ENCODE results near the gene C6orf163. TPM values are rescaled to one million over a fixed set of nuclear protein-coding genes. Genes with fewer than 3 reads are reported as not detected.

The C6orf163 gene
- total and polyA plus RNA-seq, 10 of the 15 experiments (the other 5 are each of a cell fraction or from before 2014, with no cell fraction given), result 0.56 to 3.7 (median 1.2) TPM

GRCh38 chr6:87378947-87379346 lies 34.3 kb downstream of the C6orf163 start:
- Histone ChIP-seq H3K4me1 (ENCODE audit: control insufficient read depth, insufficient read depth, low read length) (no peaks in the 10 kb centered on the region), H3K4me3 (no peak overlapping the region), H3K4me2 (ENCODE audit: control insufficient read depth, insufficient read depth) (0 out of 2 replicates have a peak overlapping the region, but pooled peaks have one; percentile 25), H2AFZ (ENCODE audit: control insufficient read depth, low read depth, low read length) (peak overlapping the region; percentile 67), H3K36me3 (ENCODE audit: control insufficient read depth in 2 of 2, insufficient read depth in 2 of 2, low read length in 1 of 2) (no peaks in the 10 kb centered on the region), H3K27ac (ENCODE audit: control insufficient read depth, insufficient read depth) (no peak overlapping the region), H4K20me1 (ENCODE audit: control insufficient read depth, insufficient read depth) (no peaks in the 10 kb centered on the region), H3K79me2 (ENCODE audit: control insufficient read depth, insufficient read depth, low read length) (no peaks in the 10 kb centered on the region), H3K27me3 (replicated peaks in 1 of 2; ENCODE audit: control insufficient read depth in 2 of 2, insufficient read depth in 2 of 2, low read length in 1 of 2) (no peaks in the 10 kb centered on the region), H3K9me3 (replicated peaks; ENCODE audit: control insufficient read depth, insufficient read depth, low read length) (no peaks in the 10 kb centered on the region), H3K9ac (ENCODE audit: control insufficient read depth, insufficient read depth, low read length) (no peak overlapping the region)
- SMC1A ChIA-PET (ENCODE audit: uncharacterized antibody, unreplicated experiment), result interaction anchor here (0.7 kb wide), 1 partner anchor 1169 kb away, joined by 3 read pairs; no protein-coding TSS in a partner anchor
- FAIRE-seq, result no peak
- no peak; the same call in 2 of the 3 replicates for ATAC-seq
- no TSS peak for BruUV-seq (replicated peaks)
- no peak for TF ChIP-seq SP1 (IDR thresholded peaks at IDR 0.05; ENCODE audit: low read depth, low read length)
- no peak for TF ChIP-seq BMI1 (IDR thresholded peaks at IDR 0.05; ENCODE audit: borderline replicate concordance)
- no peak for TF ChIP-seq NFXL1 (IDR thresholded peaks at IDR 0.05; ENCODE audit: borderline replicate concordance)
- TF ChIP-seq, protein P1, sequence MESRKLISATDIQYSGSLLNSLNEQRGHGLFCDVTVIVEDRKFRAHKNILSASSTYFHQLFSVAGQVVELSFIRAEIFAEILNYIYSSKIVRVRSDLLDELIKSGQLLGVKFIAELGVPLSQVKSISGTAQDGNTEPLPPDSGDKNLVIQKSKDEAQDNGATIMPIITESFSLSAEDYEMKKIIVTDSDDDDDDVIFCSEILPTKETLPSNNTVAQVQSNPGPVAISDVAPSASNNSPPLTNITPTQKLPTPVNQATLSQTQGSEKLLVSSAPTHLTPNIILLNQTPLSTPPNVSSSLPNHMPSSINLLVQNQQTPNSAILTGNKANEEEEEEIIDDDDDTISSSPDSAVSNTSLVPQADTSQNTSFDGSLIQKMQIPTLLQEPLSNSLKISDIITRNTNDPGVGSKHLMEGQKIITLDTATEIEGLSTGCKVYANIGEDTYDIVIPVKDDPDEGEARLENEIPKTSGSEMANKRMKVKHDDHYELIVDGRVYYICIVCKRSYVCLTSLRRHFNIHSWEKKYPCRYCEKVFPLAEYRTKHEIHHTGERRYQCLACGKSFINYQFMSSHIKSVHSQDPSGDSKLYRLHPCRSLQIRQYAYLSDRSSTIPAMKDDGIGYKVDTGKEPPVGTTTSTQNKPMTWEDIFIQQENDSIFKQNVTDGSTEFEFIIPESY (IDR thresholded peaks at IDR 0.05), result no peak
- no peak for TF ChIP-seq EGR1 (IDR thresholded peaks at IDR 0.05; ENCODE audit: borderline replicate concordance in 1 of 2, low read depth in 2 of 2, low read length in 2 of 2)
- no peak for TF ChIP-seq IRF3 (IDR thresholded peaks at IDR 0.05)
- TF ChIP-seq, protein P2, sequence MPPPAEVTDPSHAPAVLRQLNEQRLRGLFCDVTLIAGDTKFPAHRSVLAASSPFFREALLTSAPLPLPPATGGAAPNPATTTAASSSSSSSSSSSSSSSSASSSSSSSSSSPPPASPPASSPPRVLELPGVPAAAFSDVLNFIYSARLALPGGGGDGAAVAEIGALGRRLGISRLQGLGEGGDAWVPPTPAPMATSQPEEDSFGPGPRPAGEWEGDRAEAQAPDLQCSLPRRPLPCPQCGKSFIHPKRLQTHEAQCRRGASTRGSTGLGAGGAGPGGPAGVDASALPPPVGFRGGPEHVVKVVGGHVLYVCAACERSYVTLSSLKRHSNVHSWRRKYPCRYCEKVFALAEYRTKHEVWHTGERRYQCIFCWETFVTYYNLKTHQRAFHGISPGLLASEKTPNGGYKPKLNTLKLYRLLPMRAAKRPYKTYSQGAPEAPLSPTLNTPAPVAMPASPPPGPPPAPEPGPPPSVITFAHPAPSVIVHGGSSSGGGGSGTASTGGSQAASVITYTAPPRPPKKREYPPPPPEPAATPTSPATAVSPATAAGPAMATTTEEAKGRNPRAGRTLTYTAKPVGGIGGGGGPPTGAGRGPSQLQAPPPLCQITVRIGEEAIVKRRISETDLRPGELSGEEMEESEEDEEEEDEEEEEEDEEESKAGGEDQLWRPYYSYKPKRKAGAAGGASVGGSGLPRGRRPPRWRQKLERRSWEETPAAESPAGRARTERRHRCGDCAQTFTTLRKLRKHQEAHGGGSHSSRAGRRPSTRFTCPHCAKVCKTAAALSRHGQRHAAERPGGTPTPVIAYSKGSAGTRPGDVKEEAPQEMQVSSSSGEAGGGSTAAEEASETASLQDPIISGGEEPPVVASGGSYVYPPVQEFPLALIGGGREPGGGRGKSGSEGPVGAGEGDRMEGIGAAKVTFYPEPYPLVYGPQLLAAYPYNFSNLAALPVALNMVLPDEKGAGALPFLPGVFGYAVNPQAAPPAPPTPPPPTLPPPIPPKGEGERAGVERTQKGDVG (CRISPR knock-in tag; IDR thresholded peaks at IDR 0.05), result no peak
- peak; percentile 48 for TF ChIP-seq MEF2B (IDR thresholded peaks at IDR 0.05; ENCODE audit: partially characterized antibody, poor library complexity, severe bottlenecking)
- intact Hi-C loops (cut with micrococcal nuclease; ENCODE audit: unreplicated experiment), result no loop called here
- RAD21 ChIA-PET (ENCODE audit: unreplicated experiment), result interaction anchor here (1.1 kb wide), 1 partner anchor 14 kb away, joined by 3 read pairs; no protein-coding TSS in a partner anchor
- no peak for DNase-seq (ENCODE audit: low read depth, low spot score)
- CTCF ChIA-PET, result interaction anchor here (0.5 kb wide), 1 partner anchor 276 kb away, joined by 3 read pairs; no protein-coding TSS in a partner anchor
- in situ Hi-C loops (cut with MboI), result no loop called here
- 33% methylated on average over 4 of the region's 4 CpGs for WGBS (ENCODE audit: insufficient coverage, insufficient replicate concordance, low lambda C conversion rate, missing lambda C conversion rate)
- POLR2A ChIA-PET, result no interaction called here
